NOMO-1 treated with dmso at 0.1 percent for 144 hours (cell line): ENCODE measurements around the gene NUAK1.
A peak's percentile ranks its signal among the peaks of the same experiment; 100 is the strongest.

Experiments used
- DNase-seq: peaks from one replicate; lab custom pipeline; 2025; ENCODE audit not compliant: unreplicated experiment; lab: John Stamatoyannopoulos, UW

The NUAK1 gene

GRCh38 chr12:106138633-106139421, at the start of gene NUAK1:
TSS of gene NUAK1 (minus strand) at chr12:106138954. CDS start at chr12:106138653, 301 bp downstream.
- peak; percentile 32 for DNase-seq

- DNase-seq: no peak
Measured at GRCh38 chr12:106188256-106188655, 49.5 kb upstream of the NUAK1 start.

- no peak for DNase-seq
Measured at GRCh38 chr12:106187842-106188241, 49.1 kb upstream of the NUAK1 start.

- DNase-seq: no peak
Measured at GRCh38 chr12:106187155-106187789, 48.5 kb upstream of the NUAK1 start.

GRCh38 chr12:106183735-106184134, 45.0 kb upstream of the NUAK1 start:
- DNase-seq: no peak

GRCh38 chr12:106181401-106182114, 42.8 kb upstream of the NUAK1 start:
- DNase-seq: no peak

GRCh38 chr12:106179086-106179485, 40.3 kb upstream of the NUAK1 start:
- DNase-seq: no peak

- no peak for DNase-seq
Measured at GRCh38 chr12:106178562-106178961, 39.8 kb upstream of the NUAK1 start.

- DNase-seq: no peak
Measured at GRCh38 chr12:106176560-106176959, 37.8 kb upstream of the NUAK1 start.

- no peak for DNase-seq
Measured at GRCh38 chr12:106174876-106175275, 36.1 kb upstream of the NUAK1 start.

GRCh38 chr12:106173442-106173841, 34.7 kb upstream of the NUAK1 start:
- DNase-seq: no peak

- no peak for DNase-seq
Measured at GRCh38 chr12:106171117-106171750, 32.5 kb upstream of the NUAK1 start.

GRCh38 chr12:106170285-106170684, 31.5 kb upstream of the NUAK1 start:
- peak; percentile 19 for DNase-seq

GRCh38 chr12:106163712-106164111, 25.0 kb upstream of the NUAK1 start:
- no peak for DNase-seq

GRCh38 chr12:106161491-106161890, 22.7 kb upstream of the NUAK1 start:
- no peak for DNase-seq

GRCh38 chr12:106160915-106161314, 22.2 kb upstream of the NUAK1 start:
- no peak for DNase-seq

- no peak for DNase-seq
Measured at GRCh38 chr12:106157802-106158201, 19.0 kb upstream of the NUAK1 start.

- DNase-seq: no peak
Measured at GRCh38 chr12:106154751-106155273, 16.1 kb upstream of the NUAK1 start.

- no peak for DNase-seq
Measured at GRCh38 chr12:106152334-106152733, 13.6 kb upstream of the NUAK1 start.

- no peak for DNase-seq
Measured at GRCh38 chr12:106150555-106150954, 11.8 kb upstream of the NUAK1 start.

GRCh38 chr12:106149096-106149784, 10.5 kb upstream of the NUAK1 start:
- DNase-seq: peak; percentile 76
